ENCODE data around the gene NBDY.

NBDY gene

GRCh38 chrX:56794404-56795230, 65.6 kb downstream of the NBDY start:
- H3K4me3 ChIP-seq (ENCODE audit: low read length in 2 of 2) = no peak overlapping the region
- H3K9me3 ChIP-seq (ENCODE audit: control insufficient read depth in 2 of 2, low read length in 2 of 2) = no peaks in the 10 kb centered on the region
- H3K4me1 ChIP-seq (ENCODE audit: control insufficient read depth, insufficient read depth, low read length) = peaks cover 6% of the 10 kb centered on the region
- no peak overlapping the region for H3K9ac ChIP-seq (ENCODE audit: low read length in 2 of 2)
- H3K36me3 ChIP-seq (ENCODE audit: control insufficient read depth in 2 of 2, insufficient read depth in 2 of 2, low read length in 2 of 2) = no peaks in the 10 kb centered on the region
- no peaks in the 10 kb centered on the region for H3K27me3 ChIP-seq (ENCODE audit: control insufficient read depth in 1 of 2, insufficient read depth in 2 of 2, low read length in 2 of 2)
- H3K27ac ChIP-seq (ENCODE audit: low read length) = no peak overlapping the region

GRCh38 chrX:56795309-56795868, 66.3 kb downstream of the NBDY start:
- Histone ChIP-seq H3K27me3 (ENCODE audit: control insufficient read depth in 1 of 2, insufficient read depth in 2 of 2, low read length in 2 of 2) (no peaks in the 10 kb centered on the region), H3K4me3 (ENCODE audit: low read length in 2 of 2) (no peak overlapping the region), H3K9me3 (ENCODE audit: control insufficient read depth in 2 of 2, low read length in 2 of 2) (no peaks in the 10 kb centered on the region), H3K27ac (ENCODE audit: low read length) (no peak overlapping the region), H3K4me1 (ENCODE audit: control insufficient read depth, insufficient read depth, low read length) (peaks cover 6% of the 10 kb centered on the region), H3K9ac (ENCODE audit: low read length in 2 of 2) (no peak overlapping the region), H3K36me3 (ENCODE audit: control insufficient read depth in 2 of 2, insufficient read depth in 2 of 2, low read length in 2 of 2) (no peaks in the 10 kb centered on the region)

DNA sequence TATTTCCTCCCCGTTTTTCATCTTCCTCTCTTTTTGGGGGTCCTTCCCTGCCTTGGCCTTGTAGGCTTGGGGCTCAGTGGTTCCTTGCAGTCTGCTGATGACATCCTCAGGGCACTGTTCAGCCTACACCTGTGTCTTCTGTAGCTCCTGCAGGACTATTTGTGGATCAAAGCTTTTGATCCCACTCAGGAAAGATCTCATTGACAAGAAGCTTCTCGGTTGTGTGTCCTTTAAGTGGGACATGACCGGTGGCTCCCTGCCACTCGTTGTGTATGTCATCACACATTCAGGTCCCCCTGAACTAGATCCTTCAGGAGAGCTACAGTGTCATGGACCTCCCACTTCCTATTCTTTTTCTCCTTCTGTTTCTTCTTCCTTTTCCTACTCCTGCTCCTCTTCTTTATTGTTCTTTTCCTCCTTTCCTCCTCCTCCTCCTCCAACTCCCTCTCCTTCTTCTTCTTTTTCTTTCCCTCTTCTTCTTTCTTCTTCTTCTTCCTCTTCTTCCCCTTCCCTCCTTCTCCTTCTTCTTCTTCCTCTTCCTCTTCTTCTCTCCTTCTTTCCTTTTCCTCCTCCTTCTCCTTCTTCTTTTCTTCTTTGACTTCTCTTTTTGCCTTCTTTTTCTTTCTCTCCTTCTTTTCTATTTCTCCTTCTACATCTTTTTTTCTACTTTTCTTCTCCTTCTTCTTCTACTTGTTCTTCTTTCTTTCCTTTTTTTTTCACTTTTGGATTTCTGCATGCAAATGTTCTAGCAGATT, 67.8 kb downstream of the NBDY start:
- Histone ChIP-seq H3K27ac (ENCODE audit: low read length) (no peak overlapping the region), H3K4me3 (ENCODE audit: low read length in 2 of 2) (no peak overlapping the region), H3K4me1 (ENCODE audit: control insufficient read depth, insufficient read depth, low read length) (peaks cover 6% of the 10 kb centered on the region), H3K27me3 (ENCODE audit: control insufficient read depth in 1 of 2, insufficient read depth in 2 of 2, low read length in 2 of 2) (no peaks in the 10 kb centered on the region), H3K9me3 (ENCODE audit: control insufficient read depth in 2 of 2, low read length in 2 of 2) (no peaks in the 10 kb centered on the region), H3K9ac (ENCODE audit: low read length in 2 of 2) (no peak overlapping the region), H3K36me3 (ENCODE audit: control insufficient read depth in 2 of 2, insufficient read depth in 2 of 2, low read length in 2 of 2) (no peaks in the 10 kb centered on the region)

DNA sequence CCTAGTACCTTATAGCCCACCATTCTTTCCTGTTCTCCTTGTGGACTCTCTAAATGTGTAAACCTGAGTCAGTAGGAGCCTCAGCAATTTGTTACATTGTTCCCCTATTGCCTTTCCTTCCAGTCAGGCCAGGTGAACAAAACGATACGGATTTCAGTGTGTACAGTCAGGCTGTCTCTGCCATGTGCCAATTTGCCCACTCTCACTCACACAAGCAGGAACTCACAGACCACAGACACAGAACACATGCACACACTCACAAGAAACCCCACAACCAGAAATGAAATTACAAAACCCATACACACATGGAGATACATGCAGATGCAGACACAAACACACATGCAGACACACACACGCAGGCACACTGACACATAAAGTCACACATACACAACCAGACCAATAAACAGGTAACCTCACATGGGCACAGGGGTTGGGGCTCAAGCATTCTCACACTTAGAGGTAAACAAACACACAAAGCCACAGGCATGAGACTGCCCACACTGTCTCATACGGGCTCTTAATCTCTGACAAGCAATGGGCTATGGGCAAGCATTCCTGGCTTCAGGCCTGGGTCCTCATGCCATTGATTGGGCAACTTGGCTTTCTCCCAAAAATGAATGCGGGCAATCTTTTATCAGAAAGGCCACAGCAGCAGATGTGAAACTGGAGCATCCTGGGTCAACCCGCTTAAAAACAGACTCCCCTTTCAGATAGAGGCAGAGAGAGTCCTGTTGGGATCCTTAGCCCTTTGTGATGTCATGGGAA, 68.7 kb downstream of the NBDY start:
- no peak overlapping the region for H3K9ac ChIP-seq (ENCODE audit: low read length in 2 of 2)
- no peaks in the 10 kb centered on the region for H3K9me3 ChIP-seq (ENCODE audit: control insufficient read depth in 2 of 2, low read length in 2 of 2)
- no peak overlapping the region for H3K4me3 ChIP-seq (ENCODE audit: low read length in 2 of 2)
- no peaks in the 10 kb centered on the region for H3K27me3 ChIP-seq (ENCODE audit: control insufficient read depth in 1 of 2, insufficient read depth in 2 of 2, low read length in 2 of 2)
- no peaks in the 10 kb centered on the region for H3K36me3 ChIP-seq (ENCODE audit: control insufficient read depth in 2 of 2, insufficient read depth in 2 of 2, low read length in 2 of 2)
- H3K27ac ChIP-seq (ENCODE audit: low read length) = no peak overlapping the region
- H3K4me1 ChIP-seq (ENCODE audit: control insufficient read depth, insufficient read depth, low read length) = peaks cover 12% of the 10 kb centered on the region

DNA sequence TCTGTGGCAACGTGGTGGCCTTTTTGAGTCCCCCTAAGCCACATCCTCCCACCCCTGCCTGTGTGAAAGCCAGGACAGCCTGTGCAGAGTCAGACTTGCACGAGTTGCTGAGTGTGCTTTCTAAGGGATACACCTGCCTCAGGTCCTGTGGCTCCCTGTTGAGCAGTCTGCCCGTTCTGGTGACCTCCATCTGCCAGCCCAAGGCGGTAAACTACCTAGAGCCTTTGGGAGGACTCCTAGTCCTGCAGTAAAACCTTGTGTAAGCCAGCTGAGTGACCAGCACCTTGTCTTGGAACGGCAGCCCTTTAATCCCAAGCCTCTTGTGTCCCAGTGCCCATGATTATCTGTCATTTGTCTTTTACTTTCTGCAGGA, 69.3 kb downstream of the NBDY start:
- H3K27me3 ChIP-seq (ENCODE audit: control insufficient read depth in 1 of 2, insufficient read depth in 2 of 2, low read length in 2 of 2) = no peaks in the 10 kb centered on the region
- H3K27ac ChIP-seq (ENCODE audit: low read length) = no peak overlapping the region
- no peaks in the 10 kb centered on the region for H3K36me3 ChIP-seq (ENCODE audit: control insufficient read depth in 2 of 2, insufficient read depth in 2 of 2, low read length in 2 of 2)
- H3K4me3 ChIP-seq (ENCODE audit: low read length in 2 of 2) = peak overlapping the region in 1 of 2 donors; percentile 52
- no peaks in the 10 kb centered on the region for H3K9me3 ChIP-seq (ENCODE audit: control insufficient read depth in 2 of 2, low read length in 2 of 2)
- H3K4me1 ChIP-seq (ENCODE audit: control insufficient read depth, insufficient read depth, low read length) = peaks cover 17% of the 10 kb centered on the region
- no peak overlapping the region for H3K9ac ChIP-seq (ENCODE audit: low read length in 2 of 2)

DNA sequence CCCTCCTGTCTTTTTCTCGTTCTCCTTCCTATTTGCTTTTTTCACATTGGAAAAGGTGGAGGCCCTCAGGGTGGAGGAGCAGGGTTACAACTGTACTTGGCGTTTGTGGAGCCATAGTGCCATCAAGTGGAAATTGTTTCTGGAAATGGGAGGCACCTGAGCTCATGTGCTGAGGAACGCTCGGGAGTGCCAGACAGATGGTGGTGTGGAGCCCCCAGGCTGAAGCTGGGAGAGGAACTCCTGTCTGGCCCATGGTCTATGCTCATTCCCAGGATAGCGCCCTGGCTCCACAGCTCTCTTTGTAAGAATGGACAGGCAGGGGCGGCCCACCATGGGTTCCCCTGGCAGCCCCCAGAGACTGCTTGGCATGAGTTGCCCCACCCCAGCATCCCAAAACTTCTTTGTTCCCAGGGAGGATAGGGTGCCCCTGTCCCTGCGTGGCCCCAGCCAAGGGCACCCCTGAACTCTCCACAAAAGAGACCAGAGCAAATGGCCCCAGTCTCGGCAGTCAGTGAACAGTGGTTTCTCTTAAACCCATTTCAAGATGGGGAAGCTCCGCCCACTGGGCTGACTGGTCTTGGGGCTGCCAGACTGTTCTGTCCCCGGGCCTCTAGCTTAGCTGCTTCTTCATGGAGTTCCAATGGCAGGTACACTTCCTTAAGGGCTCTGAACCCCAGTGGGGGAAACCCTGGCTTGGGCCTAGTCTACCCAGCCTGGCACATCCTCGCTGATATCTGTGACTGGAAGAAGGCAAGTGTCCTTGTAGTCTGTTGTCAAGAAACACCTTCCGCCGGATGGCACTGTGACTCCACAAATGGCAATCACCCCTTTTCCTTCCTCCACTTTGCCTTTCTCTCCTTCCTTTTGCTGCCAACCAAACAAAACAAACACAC, 70.1 kb downstream of the NBDY start:
- Histone ChIP-seq H3K4me3 (ENCODE audit: low read length in 2 of 2) (peak overlapping the region in 1 of 2 donors; percentile 52), H3K27ac (ENCODE audit: low read length) (no peak overlapping the region), H3K27me3 (ENCODE audit: control insufficient read depth in 1 of 2, insufficient read depth in 2 of 2, low read length in 2 of 2) (no peaks in the 10 kb centered on the region), H3K36me3 (ENCODE audit: control insufficient read depth in 2 of 2, insufficient read depth in 2 of 2, low read length in 2 of 2) (no peaks in the 10 kb centered on the region), H3K4me1 (ENCODE audit: control insufficient read depth, insufficient read depth, low read length) (peaks cover 21% of the 10 kb centered on the region), H3K9ac (ENCODE audit: low read length in 2 of 2) (no peak overlapping the region), H3K9me3 (ENCODE audit: control insufficient read depth in 2 of 2, low read length in 2 of 2) (no peaks in the 10 kb centered on the region)

GRCh38 chrX:56800307-56800706, 71.3 kb downstream of the NBDY start:
- peaks cover 25% of the 10 kb centered on the region for H3K4me1 ChIP-seq (ENCODE audit: control insufficient read depth, insufficient read depth, low read length)
- no peak overlapping the region for H3K4me3 ChIP-seq (ENCODE audit: low read length in 2 of 2)
- H3K27ac ChIP-seq (ENCODE audit: low read length) = no peak overlapping the region
- H3K9ac ChIP-seq (ENCODE audit: low read length in 2 of 2) = no peak overlapping the region
- no peaks in the 10 kb centered on the region for H3K27me3 ChIP-seq (ENCODE audit: control insufficient read depth in 1 of 2, insufficient read depth in 2 of 2, low read length in 2 of 2)
- H3K36me3 ChIP-seq (ENCODE audit: control insufficient read depth in 2 of 2, insufficient read depth in 2 of 2, low read length in 2 of 2) = no peaks in the 10 kb centered on the region
- H3K9me3 ChIP-seq (ENCODE audit: control insufficient read depth in 2 of 2, low read length in 2 of 2) = no peaks in the 10 kb centered on the region

DNA sequence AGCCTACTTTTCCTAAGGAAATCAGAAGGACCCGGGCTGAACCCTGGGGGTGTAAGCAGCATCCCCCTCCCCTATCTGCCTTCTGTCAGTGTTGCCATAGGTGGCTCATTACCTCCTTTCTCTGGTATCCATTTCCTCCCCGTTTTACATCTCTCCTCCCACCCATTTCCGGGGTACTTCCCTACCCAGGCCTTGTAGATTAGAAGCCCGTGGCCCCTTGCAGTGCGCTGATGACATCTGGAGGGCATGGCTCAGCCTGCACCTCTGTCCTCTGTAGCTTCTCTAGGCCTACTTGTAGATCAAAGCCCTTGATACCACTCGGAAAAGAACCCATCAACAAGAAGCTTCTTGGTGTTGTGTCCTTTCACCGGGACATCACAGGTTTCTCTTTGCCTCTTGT, 71.8 kb downstream of the NBDY start:
- Histone ChIP-seq H3K9me3 (ENCODE audit: control insufficient read depth in 2 of 2, low read length in 2 of 2) (no peaks in the 10 kb centered on the region), H3K27ac (ENCODE audit: low read length) (no peak overlapping the region)

GRCh38 chrX:56802428-56802827, 73.4 kb downstream of the NBDY start:
- peaks cover 25% of the 10 kb centered on the region for H3K4me1 ChIP-seq (ENCODE audit: control insufficient read depth, insufficient read depth, low read length)
- peak overlapping the region in 1 of 2 donors; percentile 80 for H3K4me3 ChIP-seq (ENCODE audit: low read length in 2 of 2)
- H3K9me3 ChIP-seq (ENCODE audit: control insufficient read depth in 2 of 2, low read length in 2 of 2) = no peaks in the 10 kb centered on the region
- no peak overlapping the region for H3K9ac ChIP-seq (ENCODE audit: low read length in 2 of 2)
- no peaks in the 10 kb centered on the region for H3K27me3 ChIP-seq (ENCODE audit: control insufficient read depth in 1 of 2, insufficient read depth in 2 of 2, low read length in 2 of 2)
- peak overlapping the region; percentile 94 for H3K27ac ChIP-seq (ENCODE audit: low read length)
- H3K36me3 ChIP-seq (ENCODE audit: control insufficient read depth in 2 of 2, insufficient read depth in 2 of 2, low read length in 2 of 2) = no peaks in the 10 kb centered on the region

More for the DNA sequence above, 71.8 kb downstream of the NBDY start:
- Histone ChIP-seq H3K4me3 (ENCODE audit: low read length in 2 of 2) (no peak overlapping the region), H3K36me3 (ENCODE audit: control insufficient read depth in 2 of 2, insufficient read depth in 2 of 2, low read length in 2 of 2) (no peaks in the 10 kb centered on the region), H3K27me3 (ENCODE audit: control insufficient read depth in 1 of 2, insufficient read depth in 2 of 2, low read length in 2 of 2) (no peaks in the 10 kb centered on the region), H3K4me1 (ENCODE audit: control insufficient read depth, insufficient read depth, low read length) (peaks cover 25% of the 10 kb centered on the region), H3K9ac (ENCODE audit: low read length in 2 of 2) (no peak overlapping the region)
